ENCODE results near the gene C16orf95.

Gene C16orf95

DNA sequence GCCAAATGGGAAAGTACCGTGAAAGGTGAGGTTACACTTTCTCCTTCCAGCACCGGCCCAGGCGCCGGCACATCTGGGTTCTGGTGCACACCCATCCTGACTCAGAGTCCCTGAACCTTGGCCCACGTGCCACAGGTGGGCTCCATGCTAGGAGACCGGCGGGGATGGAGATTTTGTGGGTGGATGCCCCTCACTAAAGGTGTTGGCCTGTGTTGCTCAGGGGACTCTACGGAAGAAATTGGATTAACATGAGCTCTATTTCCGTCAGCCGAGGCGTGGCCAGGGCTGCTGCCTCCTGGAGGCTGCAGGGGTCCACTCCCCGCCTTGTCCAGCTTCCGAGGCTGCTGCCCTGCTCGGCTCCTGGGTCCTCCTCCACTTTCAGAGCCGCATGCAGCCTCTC, 35.6 kb upstream of the C16orf95 start:
- DNase-seq (ENCODE audit: insufficient read length, low spot score) (no peak), FAIRE-seq (no peak)
- TF ChIP-seq, protein P1, sequence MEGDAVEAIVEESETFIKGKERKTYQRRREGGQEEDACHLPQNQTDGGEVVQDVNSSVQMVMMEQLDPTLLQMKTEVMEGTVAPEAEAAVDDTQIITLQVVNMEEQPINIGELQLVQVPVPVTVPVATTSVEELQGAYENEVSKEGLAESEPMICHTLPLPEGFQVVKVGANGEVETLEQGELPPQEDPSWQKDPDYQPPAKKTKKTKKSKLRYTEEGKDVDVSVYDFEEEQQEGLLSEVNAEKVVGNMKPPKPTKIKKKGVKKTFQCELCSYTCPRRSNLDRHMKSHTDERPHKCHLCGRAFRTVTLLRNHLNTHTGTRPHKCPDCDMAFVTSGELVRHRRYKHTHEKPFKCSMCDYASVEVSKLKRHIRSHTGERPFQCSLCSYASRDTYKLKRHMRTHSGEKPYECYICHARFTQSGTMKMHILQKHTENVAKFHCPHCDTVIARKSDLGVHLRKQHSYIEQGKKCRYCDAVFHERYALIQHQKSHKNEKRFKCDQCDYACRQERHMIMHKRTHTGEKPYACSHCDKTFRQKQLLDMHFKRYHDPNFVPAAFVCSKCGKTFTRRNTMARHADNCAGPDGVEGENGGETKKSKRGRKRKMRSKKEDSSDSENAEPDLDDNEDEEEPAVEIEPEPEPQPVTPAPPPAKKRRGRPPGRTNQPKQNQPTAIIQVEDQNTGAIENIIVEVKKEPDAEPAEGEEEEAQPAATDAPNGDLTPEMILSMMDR (IDR thresholded peaks at IDR 0.05; ENCODE audit: insufficient read depth, missing control alignments) = no peak

DNA sequence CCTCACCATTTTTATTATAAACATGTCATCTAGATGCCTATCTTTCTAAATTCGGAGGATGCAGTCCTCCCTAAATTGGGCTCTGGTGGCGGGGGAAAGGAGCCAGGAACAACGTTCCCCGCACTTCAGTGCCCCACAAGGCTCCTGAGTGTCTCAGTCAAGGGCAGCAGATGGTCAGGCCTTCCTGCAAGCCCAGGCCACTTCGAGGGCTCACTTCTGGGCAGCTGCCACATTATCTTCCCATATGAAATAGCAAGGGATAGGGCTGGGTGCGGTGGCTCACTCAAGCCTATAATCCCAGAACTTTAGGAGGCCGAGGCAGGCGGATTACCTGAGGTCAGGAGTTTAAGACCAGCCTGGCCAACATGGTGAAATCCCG, 34.1 kb upstream of the C16orf95 start:
- TF ChIP-seq, protein P1 (IDR thresholded peaks at IDR 0.05; ENCODE audit: insufficient read depth, missing control alignments) = no peak
- FAIRE-seq (no peak), DNase-seq (ENCODE audit: insufficient read length, low spot score) (no peak)

DNA sequence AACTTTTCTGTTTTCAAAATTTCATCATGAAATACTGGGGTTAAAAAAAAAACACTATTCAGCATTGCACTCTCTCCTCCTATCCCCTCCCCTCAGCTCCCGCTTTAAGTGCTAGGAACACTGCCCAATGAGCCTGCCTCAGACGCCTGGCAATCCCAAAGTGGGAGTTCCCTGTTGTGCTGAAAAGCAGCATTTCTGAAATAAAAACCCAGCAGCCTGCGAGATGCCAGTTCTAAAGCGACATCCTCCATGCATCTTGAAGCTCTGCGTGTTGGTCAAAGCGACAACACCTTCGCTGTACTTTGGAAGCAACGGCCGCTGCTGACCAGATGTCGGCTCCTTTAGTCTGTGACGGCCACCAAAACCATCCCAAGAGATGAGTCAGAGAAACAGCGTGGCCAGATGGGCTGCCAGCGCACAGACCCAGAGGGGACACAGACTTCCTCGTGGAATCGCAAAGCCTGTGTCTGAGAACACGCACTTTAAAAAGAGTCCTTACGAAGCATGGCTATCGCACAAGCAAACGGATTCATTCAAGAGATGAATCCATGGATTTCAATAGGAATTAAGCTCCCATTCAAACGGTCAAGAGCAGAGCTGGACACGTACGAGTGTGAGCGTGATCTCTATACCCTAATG, 33.6 kb upstream of the C16orf95 start:
- TF ChIP-seq, protein P1 (IDR thresholded peaks at IDR 0.05; ENCODE audit: insufficient read depth, missing control alignments) = no peak
- FAIRE-seq (no peak), DNase-seq (ENCODE audit: insufficient read length, low spot score) (no peak)

DNA sequence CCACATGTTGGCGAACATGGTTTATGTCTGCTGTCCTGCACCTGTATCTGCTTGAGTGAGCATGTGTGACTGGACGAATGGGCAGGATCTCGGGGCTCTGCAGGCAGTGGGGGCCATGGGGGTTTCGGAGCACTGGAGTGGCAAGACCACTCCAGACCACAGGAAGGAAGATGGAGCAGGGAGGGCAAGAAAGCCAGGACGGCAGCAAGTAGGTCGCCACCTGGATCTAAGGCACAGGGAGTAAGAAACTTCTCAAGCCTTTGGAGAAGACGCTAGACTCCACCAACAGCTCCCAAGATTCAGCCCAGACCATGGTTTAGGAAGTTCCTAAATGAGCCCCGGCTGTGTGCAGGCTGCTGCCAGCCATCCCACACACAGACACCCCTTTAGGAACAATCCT, 32.8 kb upstream of the C16orf95 start:
- DNase-seq (ENCODE audit: insufficient read length, low spot score) (no peak), FAIRE-seq (no peak)
- TF ChIP-seq, protein P1 (IDR thresholded peaks at IDR 0.05; ENCODE audit: insufficient read depth, missing control alignments) = no peak

DNA sequence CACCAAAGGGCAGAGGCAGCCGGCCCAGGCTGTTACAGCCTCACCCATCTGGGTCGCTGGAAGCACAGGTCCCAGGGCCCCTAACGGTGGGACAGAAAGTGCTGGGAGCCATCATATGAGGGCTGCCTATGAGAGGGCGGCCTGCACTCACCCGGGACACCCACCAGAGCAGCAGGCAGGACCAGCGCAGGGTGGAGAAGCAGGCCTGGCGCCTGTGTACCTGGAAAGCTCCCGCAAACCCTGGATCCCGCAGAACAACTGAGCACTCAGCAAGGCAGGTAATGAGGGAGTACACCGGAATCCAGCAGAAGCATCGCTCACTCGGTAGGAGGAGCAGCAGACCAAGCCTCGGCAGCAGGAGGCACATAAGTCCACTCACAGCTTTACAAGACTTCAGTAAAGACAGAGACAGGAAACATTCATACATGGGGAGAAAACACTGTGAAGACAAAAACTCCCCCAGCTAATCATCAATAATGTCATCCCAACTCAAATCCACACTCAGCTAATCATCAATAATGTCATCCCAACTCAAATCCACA, 31.5 kb upstream of the C16orf95 start:
- TF ChIP-seq, protein P1 (IDR thresholded peaks at IDR 0.05; ENCODE audit: insufficient read depth, missing control alignments) = no peak
- DNase-seq (ENCODE audit: insufficient read length, low spot score) (no peak), FAIRE-seq (no peak)

DNA sequence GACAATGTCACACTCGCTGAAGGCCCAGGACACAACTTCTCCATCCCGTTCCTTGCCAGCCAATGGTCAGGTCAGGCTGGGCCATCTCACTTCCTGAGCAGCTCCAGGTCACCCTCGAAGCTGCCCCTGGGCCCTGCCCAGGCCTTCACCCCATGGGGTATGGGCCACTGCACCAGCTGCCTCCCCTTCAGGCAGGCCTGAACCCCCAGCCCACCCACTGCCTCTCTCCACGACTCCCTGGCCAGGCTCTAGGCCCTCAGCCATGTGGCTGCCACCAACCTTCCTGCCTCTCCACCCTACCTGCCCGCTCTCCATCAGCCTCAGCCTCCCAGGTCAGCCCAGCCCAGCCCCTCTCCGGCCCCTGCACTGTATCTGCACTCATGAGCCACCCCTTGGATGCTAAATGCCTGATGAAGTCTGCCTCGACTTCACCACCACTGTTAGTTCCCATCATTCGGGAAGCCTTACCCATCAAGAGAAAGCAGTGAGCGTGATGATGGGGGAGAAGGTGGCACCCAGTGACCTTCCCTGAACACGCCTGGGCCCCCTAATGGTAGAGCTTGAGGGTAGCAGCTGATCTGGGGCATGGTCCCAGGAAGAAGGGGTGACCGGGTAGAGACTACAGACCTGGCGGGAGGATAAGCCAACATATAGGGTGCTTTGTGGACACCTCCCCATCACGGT, 30.9 kb upstream of the C16orf95 start:
- no peak for FAIRE-seq
- TF ChIP-seq, protein P1 (IDR thresholded peaks at IDR 0.05; ENCODE audit: insufficient read depth, missing control alignments) = no peak
- no peak for DNase-seq (ENCODE audit: insufficient read length, low spot score)

DNA sequence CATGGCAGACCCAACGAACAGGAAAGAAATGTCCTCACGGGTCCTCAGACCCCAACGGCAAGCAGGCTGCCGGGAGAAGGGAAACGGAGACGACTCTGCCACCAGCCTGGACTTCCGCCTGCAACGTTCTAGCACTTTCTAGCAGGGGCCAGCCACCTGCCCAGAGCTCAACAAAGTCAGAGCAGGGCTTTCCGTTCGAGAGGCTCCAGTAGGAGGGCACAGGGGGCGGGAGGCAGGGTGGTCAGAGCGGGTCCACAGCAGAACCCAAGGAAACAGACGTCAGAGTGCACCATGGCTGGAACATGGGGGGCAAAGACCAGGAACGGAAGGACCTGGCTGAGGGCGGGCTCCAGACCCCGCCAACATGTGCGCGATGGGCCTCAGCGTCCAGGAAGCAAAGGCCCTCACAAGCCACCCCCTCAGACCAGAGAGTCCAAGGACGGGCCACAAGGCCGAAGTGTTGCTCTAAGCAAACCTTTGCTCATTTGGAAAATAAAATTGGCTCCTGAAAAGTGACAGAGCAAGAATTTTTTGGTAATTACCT, 29.4 kb upstream of the C16orf95 start:
- TF ChIP-seq, protein P1 (IDR thresholded peaks at IDR 0.05; ENCODE audit: insufficient read depth, missing control alignments) = no peak
- no peak for DNase-seq (ENCODE audit: insufficient read length, low spot score)
- no peak for FAIRE-seq
